ENCODE results near the gene KDM1A.
"Not testable (repeated sequence)": the region's sequence is repeated elsewhere in the genome, so short reads cannot be mapped to it uniquely, and the experiment has no call there.

DNA sequence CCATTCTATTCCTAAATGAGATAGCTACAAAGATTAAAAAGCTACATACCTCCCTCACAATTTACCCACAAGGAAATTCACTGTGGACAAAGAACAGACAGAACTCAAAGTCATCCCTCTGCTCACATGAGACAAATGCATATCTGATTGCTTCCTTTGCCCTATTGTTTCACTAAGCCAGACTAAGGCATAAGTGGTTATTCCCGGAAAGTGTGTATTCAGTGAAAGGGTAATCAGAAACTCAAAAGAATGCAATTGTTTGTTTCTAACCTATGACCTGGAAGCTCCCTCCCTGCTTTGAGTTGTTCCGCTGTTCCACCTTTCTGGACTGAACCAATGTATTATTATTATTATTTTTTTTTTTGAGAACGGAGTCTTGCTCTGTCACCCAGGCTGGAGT is 14.5 kb upstream of the KDM1A start:
- TF ChIP-seq EZH2 (optimal IDR thresholded peaks at IDR 0.05; ENCODE audit: low read depth, low read length), result not testable (repeated sequence)
- TF ChIP-seq, protein P1, sequence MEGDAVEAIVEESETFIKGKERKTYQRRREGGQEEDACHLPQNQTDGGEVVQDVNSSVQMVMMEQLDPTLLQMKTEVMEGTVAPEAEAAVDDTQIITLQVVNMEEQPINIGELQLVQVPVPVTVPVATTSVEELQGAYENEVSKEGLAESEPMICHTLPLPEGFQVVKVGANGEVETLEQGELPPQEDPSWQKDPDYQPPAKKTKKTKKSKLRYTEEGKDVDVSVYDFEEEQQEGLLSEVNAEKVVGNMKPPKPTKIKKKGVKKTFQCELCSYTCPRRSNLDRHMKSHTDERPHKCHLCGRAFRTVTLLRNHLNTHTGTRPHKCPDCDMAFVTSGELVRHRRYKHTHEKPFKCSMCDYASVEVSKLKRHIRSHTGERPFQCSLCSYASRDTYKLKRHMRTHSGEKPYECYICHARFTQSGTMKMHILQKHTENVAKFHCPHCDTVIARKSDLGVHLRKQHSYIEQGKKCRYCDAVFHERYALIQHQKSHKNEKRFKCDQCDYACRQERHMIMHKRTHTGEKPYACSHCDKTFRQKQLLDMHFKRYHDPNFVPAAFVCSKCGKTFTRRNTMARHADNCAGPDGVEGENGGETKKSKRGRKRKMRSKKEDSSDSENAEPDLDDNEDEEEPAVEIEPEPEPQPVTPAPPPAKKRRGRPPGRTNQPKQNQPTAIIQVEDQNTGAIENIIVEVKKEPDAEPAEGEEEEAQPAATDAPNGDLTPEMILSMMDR (IDR thresholded peaks at IDR 0.05; ENCODE audit: low read length), result not testable (repeated sequence)

Measured in MM.1S (cell line).